Lower lobe of right lung (tissue), 2 donors: ENCODE measurements around the gene DNM3. TPM values are rescaled to one million over a fixed set of nuclear protein-coding genes. Genes with fewer than 3 reads are reported as not detected.
"Not testable (repeated sequence)": the region's sequence is repeated elsewhere in the genome, so short reads cannot be mapped to it uniquely, and the experiment has no call there.

Source experiments
- ATAC-seq, 2 donors: fragments of 200-7000 bp; cut with Tn5 transposase; one replicate each; pipeline ENCODE4 v1.9.1; 2020 to 2022; ENCODE audit warnings: mild to moderate bottlenecking in 2 of 2, moderate library complexity in 2 of 2
- DNase-seq: peaks from one replicate; pipeline ENCODE4 v3.0.0-alpha.2; 2020
- H3K27ac ChIP-seq: fragments of 200-600 bp; one replicate; pipeline ENCODE4 v1.8.0; 2022
- H3K27me3 ChIP-seq: fragments of 200-600 bp; one replicate; pipeline ENCODE4 v1.8.0; 2022; ENCODE audit warnings: low read depth
- H3K36me3 ChIP-seq: fragments of 200-600 bp; one replicate; pipeline ENCODE4 v1.8.0; 2022; ENCODE audit warnings: mild to moderate bottlenecking
- H3K4me1 ChIP-seq: fragments of 200-600 bp; one replicate; pipeline ENCODE4 v1.8.0; 2022
- H3K4me3 ChIP-seq: fragments of 200-600 bp; one replicate; pipeline ENCODE4 v1.8.0; 2022; ENCODE audit warnings: mild to moderate bottlenecking
- H3K9me3 ChIP-seq: fragments of 200-600 bp; one replicate; pipeline ENCODE4 v1.8.0; 2022
- CTCF ChIP-seq: fragments of 200-600 bp; IDR thresholded peaks from one replicate; pipeline ENCODE4 v1.8.0; 2022; ENCODE audit warnings: antibody characterized with exemption, mild to moderate bottlenecking
- intact Hi-C: fragments of 100-400 bp; cut with DNase I; formaldehyde crosslinking; loops from one replicate; pipeline ENCODE4 v1.11.0; 2022
- total RNA-seq: library from RNA; stranded (reverse); fragmentation: NEBNext Ultra II Directional; extraction: Animal tissue kit (Norgen Biotek cat#: 25700); gene quantifications from one replicate; pipeline ENCODE4 v1.2.1, GENCODE V29; 2021
- donor health status: DM: no; HTN: yes; CAD: no; lungs with severe emphysema.

Gene DNM3
- total RNA-seq, 1 donor from 2014 or later, result 12.4 TPM

- H3K27ac ChIP-seq, result no peak overlapping the region
- H3K4me1 ChIP-seq, result peaks cover 25% of the 10 kb centered on the region
- DNase-seq (no peak), ATAC-seq (no peak)
- H3K36me3 ChIP-seq, result no peaks in the 10 kb centered on the region
- H3K9me3 ChIP-seq, result peaks cover 14% of the 10 kb centered on the region
- intact Hi-C loops, result no loop called here
- H3K4me3 ChIP-seq, result no peak overlapping the region
- H3K27me3 ChIP-seq, result no peaks in the 10 kb centered on the region
- TF ChIP-seq CTCF, result no peak
Observed at GRCh38 chr1:172363852-172364251, 522.6 kb downstream of the DNM3 start.

GRCh38 chr1:172371646-172372045 lies 530.3 kb downstream of the DNM3 start:
- H3K4me1 ChIP-seq, H3K36me3 ChIP-seq, ATAC-seq, DNase-seq, H3K27ac ChIP-seq, intact Hi-C loops, H3K27me3 ChIP-seq, H3K4me3 ChIP-seq: not testable (repeated sequence)
- peaks cover 14% of the 10 kb centered on the region for H3K9me3 ChIP-seq

GRCh38 chr1:172373864-172374263 lies 532.6 kb downstream of the DNM3 start:
- no peaks in the 10 kb centered on the region for H3K4me1 ChIP-seq
- ATAC-seq, result no peak

GRCh38 chr1:172375211-172375631 lies 533.9 kb downstream of the DNM3 start:
- TF ChIP-seq CTCF, result no peak
- H3K27ac ChIP-seq, result no peak overlapping the region
- DNase-seq (no peak), ATAC-seq (no peak)
- intact Hi-C loops, result no loop called here
- H3K36me3 ChIP-seq, result no peaks in the 10 kb centered on the region
- no peaks in the 10 kb centered on the region for H3K9me3 ChIP-seq
- H3K27me3 ChIP-seq, result no peaks in the 10 kb centered on the region
- no peak overlapping the region for H3K4me3 ChIP-seq
- no peaks in the 10 kb centered on the region for H3K4me1 ChIP-seq

More at GRCh38 chr1:172373864-172374263, 532.6 kb downstream of the DNM3 start:
- H3K4me3 ChIP-seq, result no peak overlapping the region
- no peak overlapping the region for H3K27ac ChIP-seq
- DNase-seq, result no peak
- no peaks in the 10 kb centered on the region for H3K36me3 ChIP-seq
- H3K9me3 ChIP-seq, result no peaks in the 10 kb centered on the region
- H3K27me3 ChIP-seq, result no peaks in the 10 kb centered on the region
- intact Hi-C loops, result no loop called here
- TF ChIP-seq CTCF, result no peak

- intact Hi-C loops, result no loop called here
Observed at GRCh38 chr1:172376431-172376830, 535.1 kb downstream of the DNM3 start.

GRCh38 chr1:172377565-172377964 lies 536.3 kb downstream of the DNM3 start:
- DNase-seq (no peak), ATAC-seq (no peak)
- H3K27ac ChIP-seq, result no peak overlapping the region
- no peaks in the 10 kb centered on the region for H3K4me1 ChIP-seq
- intact Hi-C loops, result no loop called here
- no peak for TF ChIP-seq CTCF
- H3K9me3 ChIP-seq, result no peaks in the 10 kb centered on the region
- no peaks in the 10 kb centered on the region for H3K27me3 ChIP-seq
- no peaks in the 10 kb centered on the region for H3K36me3 ChIP-seq
- no peak overlapping the region for H3K4me3 ChIP-seq

More at GRCh38 chr1:172376431-172376830, 535.1 kb downstream of the DNM3 start:
- Histone ChIP-seq H3K27me3 (no peaks in the 10 kb centered on the region), H3K27ac (no peak overlapping the region), H3K9me3 (no peaks in the 10 kb centered on the region), H3K4me3 (no peak overlapping the region), H3K36me3 (no peaks in the 10 kb centered on the region), H3K4me1 (no peaks in the 10 kb centered on the region)
- DNase-seq, result no peak
- ATAC-seq, result no peak
- no peak for TF ChIP-seq CTCF
